Activated T-cell treated with anti-CD3 and anti-CD28 coated beads, Interleukin-2, amount 50 U/mL, for 24 hours (primary cell): ENCODE results near the gene ISYNA1.
A peak's percentile ranks its signal among the peaks of the same experiment; 100 is the strongest.

Experiments
- DNase-seq: peaks from one replicate; pipeline ENCODE4 v3.0.0-alpha.2; 2020
- H3K27ac Mint-ChIP-seq: 2 replicates; pipeline ENCODE4 v1.8.0; 2020; ENCODE audit warnings: mild to moderate bottlenecking, mixed read lengths
- H3K27me3 Mint-ChIP-seq: 2 replicates; pipeline ENCODE4 v1.8.0; 2020; ENCODE audit warnings: mixed read lengths
- H3K36me3 Mint-ChIP-seq: 2 replicates; pipeline ENCODE4 v1.8.0; 2020; ENCODE audit warnings: low read depth, mixed read lengths
- H3K4me1 Mint-ChIP-seq: 2 replicates; pipeline ENCODE4 v1.8.0; 2020; ENCODE audit warnings: low read depth, mixed read lengths
- H3K4me3 Mint-ChIP-seq: 2 replicates; pipeline ENCODE4 v1.8.0; 2020; ENCODE audit warnings: mild to moderate bottlenecking, moderate library complexity, mixed read lengths
- H3K9me3 Mint-ChIP-seq: 2 replicates; pipeline ENCODE4 v1.8.0; 2020; ENCODE audit warnings: mixed read lengths

The ISYNA1 gene

GRCh38 chr19:18437491-18438330, at the start of gene ISYNA1:
TSS of gene ISYNA1 (minus strand) at chr19:18438133. CDS start at chr19:18437979, 154 bp downstream.
- H3K9me3 Mint-ChIP-seq = peaks cover 2% of the 10 kb centered on the region
- peak within 1 kb of the TSS; percentile 67 for H3K27ac Mint-ChIP-seq
- H3K4me3 Mint-ChIP-seq = peak within 1 kb of the TSS; percentile 66
- peaks cover 25% of the 10 kb centered on the region for H3K36me3 Mint-ChIP-seq
- no peaks in the 10 kb centered on the region for H3K27me3 Mint-ChIP-seq
- H3K4me1 Mint-ChIP-seq = peaks cover 33% of the 10 kb centered on the region
- peak; percentile 72 for DNase-seq

- Mint-ChIP-seq H3K4me1 (peaks cover 80% of the 10 kb centered on the region), H3K4me3 (no peak overlapping the region), H3K36me3 (peaks cover 4% of the 10 kb centered on the region), H3K27me3 (no peaks in the 10 kb centered on the region), H3K9me3 (no peaks in the 10 kb centered on the region), H3K27ac (peak overlapping the region; percentile 74)
- no peak for DNase-seq
These were observed 48.8 kb upstream of the ISYNA1 start for GRCh38 chr19:18486746-18487145.

GRCh38 chr19:18484992-18485391, 47.1 kb upstream of the ISYNA1 start:
- Mint-ChIP-seq H3K4me3 (no peak overlapping the region), H3K9me3 (no peaks in the 10 kb centered on the region), H3K27me3 (no peaks in the 10 kb centered on the region), H3K36me3 (peaks cover 2% of the 10 kb centered on the region), H3K27ac (peak overlapping the region; percentile 78), H3K4me1 (peaks cover 90% of the 10 kb centered on the region)
- no peak for DNase-seq

- no peaks in the 10 kb centered on the region for H3K27me3 Mint-ChIP-seq
- H3K4me1 Mint-ChIP-seq = peaks cover 94% of the 10 kb centered on the region
- peaks cover 2% of the 10 kb centered on the region for H3K36me3 Mint-ChIP-seq
- no peaks in the 10 kb centered on the region for H3K9me3 Mint-ChIP-seq
- H3K4me3 Mint-ChIP-seq = no peak overlapping the region
- peak overlapping the region; percentile 78 for H3K27ac Mint-ChIP-seq
- DNase-seq = no peak
These were observed 45.4 kb upstream of the ISYNA1 start for GRCh38 chr19:18483119-18483890.

- peak overlapping the region; percentile 89 for H3K27ac Mint-ChIP-seq
- DNase-seq = no peak
- peak overlapping the region; percentile 50 for H3K4me3 Mint-ChIP-seq
- no peaks in the 10 kb centered on the region for H3K27me3 Mint-ChIP-seq
- H3K4me1 Mint-ChIP-seq = peaks cover 95% of the 10 kb centered on the region
- no peaks in the 10 kb centered on the region for H3K9me3 Mint-ChIP-seq
- peaks cover 2% of the 10 kb centered on the region for H3K36me3 Mint-ChIP-seq
These were observed 43.7 kb upstream of the ISYNA1 start for GRCh38 chr19:18481505-18482222.

- H3K4me3 Mint-ChIP-seq = peak overlapping the region; percentile 15
- no peak for DNase-seq
- H3K9me3 Mint-ChIP-seq = no peaks in the 10 kb centered on the region
- H3K27me3 Mint-ChIP-seq = no peaks in the 10 kb centered on the region
- peaks cover 94% of the 10 kb centered on the region for H3K4me1 Mint-ChIP-seq
- H3K36me3 Mint-ChIP-seq = peaks cover 6% of the 10 kb centered on the region
- H3K27ac Mint-ChIP-seq = peak overlapping the region; percentile 95
These were observed 42.2 kb upstream of the ISYNA1 start for GRCh38 chr19:18480006-18480691.

GRCh38 chr19:18478545-18479311, 40.8 kb upstream of the ISYNA1 start:
- Mint-ChIP-seq H3K27me3 (no peaks in the 10 kb centered on the region), H3K9me3 (no peaks in the 10 kb centered on the region), H3K4me1 (peaks cover 94% of the 10 kb centered on the region), H3K4me3 (peak overlapping the region; percentile 68), H3K36me3 (peaks cover 6% of the 10 kb centered on the region), H3K27ac (peak overlapping the region; percentile 95)
- DNase-seq = peak; percentile 71

- DNase-seq = no peak
- Mint-ChIP-seq H3K36me3 (peaks cover 6% of the 10 kb centered on the region), H3K4me3 (no peak overlapping the region), H3K9me3 (no peaks in the 10 kb centered on the region), H3K4me1 (peaks cover 87% of the 10 kb centered on the region), H3K27me3 (no peaks in the 10 kb centered on the region), H3K27ac (peak overlapping the region; percentile 95)
These were observed 40.0 kb upstream of the ISYNA1 start for GRCh38 chr19:18477974-18478373.

- DNase-seq = no peak
- H3K4me1 Mint-ChIP-seq = peaks cover 82% of the 10 kb centered on the region
These were observed 39.3 kb upstream of the ISYNA1 start for GRCh38 chr19:18477042-18477779.

GRCh38 chr19:18476507-18477041, 38.6 kb upstream of the ISYNA1 start:
- no peak for DNase-seq
- Mint-ChIP-seq H3K27me3 (no peaks in the 10 kb centered on the region), H3K9me3 (no peaks in the 10 kb centered on the region), H3K36me3 (peaks cover 17% of the 10 kb centered on the region), H3K4me3 (no peak overlapping the region), H3K27ac (peak overlapping the region; percentile 95), H3K4me1 (peaks cover 76% of the 10 kb centered on the region)

More at GRCh38 chr19:18477042-18477779, 39.3 kb upstream of the ISYNA1 start:
- no peaks in the 10 kb centered on the region for H3K9me3 Mint-ChIP-seq
- peak overlapping the region; percentile 95 for H3K27ac Mint-ChIP-seq
- H3K4me3 Mint-ChIP-seq = no peak overlapping the region
- no peaks in the 10 kb centered on the region for H3K27me3 Mint-ChIP-seq
- H3K36me3 Mint-ChIP-seq = peaks cover 11% of the 10 kb centered on the region

GRCh38 chr19:18475762-18476331, 37.9 kb upstream of the ISYNA1 start:
- H3K36me3 Mint-ChIP-seq = peaks cover 24% of the 10 kb centered on the region
- peaks cover 68% of the 10 kb centered on the region for H3K4me1 Mint-ChIP-seq
- peak overlapping the region; percentile 78 for H3K27ac Mint-ChIP-seq
- H3K4me3 Mint-ChIP-seq = no peak overlapping the region
- H3K27me3 Mint-ChIP-seq = no peaks in the 10 kb centered on the region
- DNase-seq = no peak
- no peaks in the 10 kb centered on the region for H3K9me3 Mint-ChIP-seq

GRCh38 chr19:18475004-18475453, 37.1 kb upstream of the ISYNA1 start:
- DNase-seq = no peak
- peaks cover 60% of the 10 kb centered on the region for H3K4me1 Mint-ChIP-seq

More at GRCh38 chr19:18475004-18475453, 37.1 kb upstream of the ISYNA1 start:
- Mint-ChIP-seq H3K36me3 (peaks cover 32% of the 10 kb centered on the region), H3K27me3 (no peaks in the 10 kb centered on the region), H3K27ac (peak overlapping the region; percentile 78), H3K4me3 (no peak overlapping the region), H3K9me3 (no peaks in the 10 kb centered on the region)
